Peyer's patch (tissue), 4 donors: Measurements from ENCODE around the gene SBF2. TPM values are rescaled to one million over a fixed set of nuclear protein-coding genes. Genes with fewer than 3 reads are reported as not detected.

Source experiments
- DNase-seq, 3 donors: peaks; one replicate each; pipeline ENCODE4 v3.0.0-alpha.2; 2017 to 2019
- H3K27ac ChIP-seq, 4 donors: fragments of 200-600 bp; sonication (generic); one replicate each; pipeline ENCODE4 v1.5.1; 2016 to 2019
- H3K27me3 ChIP-seq, 2 donors: fragments of 200-600 bp; sonication (generic); one replicate each; pipeline ENCODE4 v1.5.1; 2019
- H3K36me3 ChIP-seq, 3 donors: fragments of 200-600 bp; sonication (generic); one replicate each; pipeline ENCODE4 v1.5.1; 2016 to 2019
- H3K4me1 ChIP-seq, 4 donors: fragments of 200-600 bp; sonication (generic); one replicate each; pipeline ENCODE4 v1.5.1; 2016 to 2019
- H3K4me3 ChIP-seq, 4 donors: fragments of 200-600 bp; sonication (generic); 1 replicate in 3 of 4; 2 replicates in 1 of 4; pipeline ENCODE4 v1.5.1; 2016 to 2019; ENCODE audit warnings: mild to moderate bottlenecking in 1 of 4
- H3K9me3 ChIP-seq, 4 donors: fragments of 200-600 bp; sonication (generic); one replicate each; pipeline ENCODE4 v1.5.1; 2016 to 2019; ENCODE audit warnings: mild to moderate bottlenecking in 1 of 4
- CTCF ChIP-seq, 6 experiments: fragments of 450-650 bp in 4 of 6; fragments of 200-600 bp in 2 of 6; sonication (generic) in 1 of 6; IDR thresholded peaks; one replicate each; pipeline ENCODE4 v1.5.1; 2017 to 2019; ENCODE audit warnings: antibody characterized with exemption in 6 of 6, mild to moderate bottlenecking in 3 of 6, moderate library complexity in 1 of 6
- POLR2A ChIP-seq, 2 donors: fragments of 450-650 bp; IDR thresholded peaks; one replicate each; pipeline ENCODE4 v1.5.1; 2017; ENCODE audit warnings: antibody characterized with exemption in 2 of 2, mild to moderate bottlenecking in 2 of 2, moderate library complexity in 2 of 2
- total RNA-seq, 4 donors: library from RNA; depleted of rRNA; stranded (reverse); fragments of >200 nt; gene quantifications; one replicate each; pipeline ENCODE4 v1.1.0, GENCODE V29; 2016

Gene SBF2
- total RNA-seq, 4 donors from 2014 or later, result 52.7 to 70.1 (median 56.7) TPM

- peaks cover 0 to 49% (median 30%) of the 10 kb centered on the region in 4 donors for H3K4me1 ChIP-seq
- no peaks in the 10 kb centered on the region for H3K9me3 ChIP-seq
- H3K27me3 ChIP-seq, result no peaks in the 10 kb centered on the region
- DNase-seq, result peak; percentile 80 to 93 (median 89)
- H3K36me3 ChIP-seq, result no peaks in the 10 kb centered on the region
- H3K4me3 ChIP-seq, result peak overlapping the region; percentile 61 to 69 (median 66)
- H3K27ac ChIP-seq, result peak overlapping the region; percentile 75 to 94 (median 85)
- peak; percentile 86 to 99 (median 98) for TF ChIP-seq CTCF (IDR thresholded peaks at IDR 0.05)
- peak in 1 of 2 donors; percentile 10 for TF ChIP-seq POLR2A (IDR thresholded peaks at IDR 0.05)
These were observed 13.6 kb upstream of the SBF2 start for GRCh38 chr11:10307400-10308200.

- peak overlapping the region; percentile 61 to 69 (median 66) for H3K4me3 ChIP-seq
- peaks cover 0 to 51% (median 30%) of the 10 kb centered on the region in 4 donors for H3K4me1 ChIP-seq
- H3K27me3 ChIP-seq, result no peaks in the 10 kb centered on the region
- TF ChIP-seq CTCF (IDR thresholded peaks at IDR 0.05) (no peak), POLR2A (IDR thresholded peaks at IDR 0.05) (peak in 1 of 2 donors; percentile 14)
- no peak for DNase-seq
- H3K27ac ChIP-seq, result peak overlapping the region; percentile 75 to 94 (median 85)
- no peaks in the 10 kb centered on the region for H3K36me3 ChIP-seq
- H3K9me3 ChIP-seq, result no peaks in the 10 kb centered on the region
These were observed 13.0 kb upstream of the SBF2 start for GRCh38 chr11:10307022-10307399.

- DNase-seq, result peak; percentile 28 to 62 (median 57)
- Histone ChIP-seq H3K27ac (peak overlapping the region; percentile 75 to 94 (median 85)), H3K9me3 (no peaks in the 10 kb centered on the region), H3K27me3 (no peaks in the 10 kb centered on the region), H3K4me1 (peaks cover 0 to 54% (median 30%) of the 10 kb centered on the region in 4 donors), H3K36me3 (no peaks in the 10 kb centered on the region), H3K4me3 (peak overlapping the region; percentile 61 to 69 (median 66))
- no peak for TF ChIP-seq CTCF (IDR thresholded peaks at IDR 0.05)
These were observed 12.2 kb upstream of the SBF2 start for GRCh38 chr11:10305964-10306918.

- H3K36me3 ChIP-seq, result no peaks in the 10 kb centered on the region
- no peaks in the 10 kb centered on the region for H3K27me3 ChIP-seq
- peak; percentile 41 to 68 (median 68) for DNase-seq
- peak overlapping the region; percentile 75 to 94 (median 85) for H3K27ac ChIP-seq
- H3K9me3 ChIP-seq, result no peaks in the 10 kb centered on the region
- peak overlapping the region; percentile 61 to 69 (median 66) for H3K4me3 ChIP-seq
- peaks cover 0 to 54% (median 30%) of the 10 kb centered on the region in 4 donors for H3K4me1 ChIP-seq
- TF ChIP-seq CTCF (IDR thresholded peaks at IDR 0.05) (no peak), POLR2A (IDR thresholded peaks at IDR 0.05) (no peak)
These were observed 11.4 kb upstream of the SBF2 start for GRCh38 chr11:10305262-10305963.
